ENCODE measurements around the gene COX15.
"Not testable (repeated sequence)": the region's sequence is repeated elsewhere in the genome, so short reads cannot be mapped to it uniquely, and the experiment has no call there.

The COX15 gene

GRCh38 chr10:99732033-99732842 is at the start of gene COX15, which contains the start of gene CUTC:
Gene COX15 (minus strand): TSS chr10:99732127. CDS start chr10:99732049, 78 bp downstream.
Gene CUTC (plus strand): TSS chr10:99732234. CDS start chr10:99732349, 115 bp downstream.
- peak; percentile 99 for DNase-seq

GRCh38 chr10:99779335-99779734 is 47.4 kb upstream of the COX15 start:
- DNase-seq, result no peak

GRCh38 chr10:99777918-99778714 is 46.2 kb upstream of the COX15 start:
- no peak for DNase-seq

- DNase-seq, result no peak
Measured at GRCh38 chr10:99775850-99776249, 43.9 kb upstream of the COX15 start.

- DNase-seq, result no peak
Measured at GRCh38 chr10:99770408-99771045, 38.6 kb upstream of the COX15 start.

- DNase-seq, result no peak
Measured at GRCh38 chr10:99769706-99770105, 37.8 kb upstream of the COX15 start.

GRCh38 chr10:99768556-99768955 is 36.6 kb upstream of the COX15 start:
- no peak for DNase-seq

GRCh38 chr10:99767901-99768300 is 36.0 kb upstream of the COX15 start:
- DNase-seq, result no peak

GRCh38 chr10:99766302-99766681 is 34.4 kb upstream of the COX15 start:
- DNase-seq, result no peak

GRCh38 chr10:99765672-99766301 is 33.9 kb upstream of the COX15 start:
- no peak for DNase-seq

GRCh38 chr10:99761365-99761764 is 29.4 kb upstream of the COX15 start:
- DNase-seq, result no peak

- DNase-seq, result no peak
Measured at GRCh38 chr10:99760321-99760720, 28.4 kb upstream of the COX15 start.

- no peak for DNase-seq
Measured at GRCh38 chr10:99758211-99758891, 26.4 kb upstream of the COX15 start.

GRCh38 chr10:99756159-99756558 is 24.2 kb upstream of the COX15 start:
- no peak for DNase-seq

- DNase-seq, result no peak
Measured at GRCh38 chr10:99754670-99755069, 22.7 kb upstream of the COX15 start.

GRCh38 chr10:99750641-99751040 is 18.7 kb upstream of the COX15 start:
- no peak for DNase-seq

GRCh38 chr10:99748823-99749451 is 17.0 kb upstream of the COX15 start:
- DNase-seq, result no peak

GRCh38 chr10:99746166-99746565 is 14.2 kb upstream of the COX15 start:
- DNase-seq, result not testable (repeated sequence)

GRCh38 chr10:99743841-99744240 is 11.9 kb upstream of the COX15 start:
- no peak for DNase-seq

GRCh38 chr10:99742701-99743100 is 10.8 kb upstream of the COX15 start:
- no peak for DNase-seq

GRCh38 chr10:99742254-99742653 is 10.3 kb upstream of the COX15 start:
- no peak for DNase-seq
